Astrocyte of the cerebellum (primary cell): ENCODE results near the gene ROR1.

ENCODE experiments used
- DNase-seq: peaks from one replicate; pipeline ENCODE4 v3.0.0-alpha.2; 2011; ENCODE audit warnings: low read depth
- H3K4me3 ChIP-seq: 2 replicates; pipeline ENCODE4 v1.5.1; 2011; ENCODE audit warnings: mild to moderate bottlenecking, low read depth, low read length, moderate library complexity
- CTCF ChIP-seq: IDR thresholded peaks from 2 replicates; pipeline ENCODE4 v1.5.1; 2012; ENCODE audit warnings: low read length, low read depth, moderate library complexity, mild to moderate bottlenecking; ENCODE audit errors: missing control alignments
- in situ Hi-C: cut with HindIII; loops from 2 replicates; pipeline ENCODE4 v1.10.0; 2017; ENCODE audit warnings: low sequenced_read_pairs

ROR1 gene

DNA sequence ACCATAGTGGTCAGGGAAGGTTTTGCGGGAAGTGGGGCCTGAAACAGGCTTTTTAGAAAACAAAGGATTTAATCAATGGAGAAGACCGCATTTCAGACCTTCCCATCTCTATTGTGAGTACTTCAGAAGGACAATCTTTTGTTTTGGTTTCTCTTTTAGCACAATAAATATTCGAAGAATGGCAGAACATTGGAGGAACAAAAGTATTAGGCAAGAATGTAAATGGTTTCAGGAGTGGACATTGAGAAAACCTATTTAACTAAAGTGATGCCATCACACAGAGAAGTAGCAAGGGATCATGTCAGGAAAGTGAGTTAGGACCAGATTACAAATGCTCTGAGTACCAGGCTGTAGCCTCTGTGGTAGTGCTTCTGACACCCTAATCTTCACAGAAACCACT lies 402.8 kb downstream of the ROR1 start:
- DNase-seq, result no peak
- in situ Hi-C loops, result no loop called here
- no peak overlapping the region for H3K4me3 ChIP-seq
- TF ChIP-seq CTCF, result no peak

DNA sequence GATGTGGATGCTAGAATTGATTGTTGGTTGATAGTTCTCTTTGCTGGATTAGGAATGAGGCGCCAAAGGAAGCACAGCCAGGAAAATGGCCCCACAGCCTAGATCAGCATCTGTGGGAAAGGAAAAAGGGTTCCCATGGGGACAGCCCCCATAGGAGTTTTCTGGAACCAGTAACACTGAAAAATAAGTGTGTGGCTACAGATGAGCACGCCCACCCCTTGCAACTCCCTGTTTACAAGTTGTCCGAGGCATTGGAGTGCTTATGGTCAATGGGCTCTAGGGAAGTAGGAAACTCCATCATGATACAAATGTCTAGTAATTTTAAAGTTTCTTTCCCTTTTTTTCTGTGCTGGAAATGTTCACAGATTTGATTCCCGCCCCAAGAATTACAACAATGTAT lies 405.8 kb downstream of the ROR1 start:
- H3K4me3 ChIP-seq, result no peak overlapping the region
- in situ Hi-C loops, result no loop called here
- DNase-seq, result no peak
- no peak for TF ChIP-seq CTCF

GRCh38 chr1:64182207-64182606 lies 408.4 kb downstream of the ROR1 start:
- H3K4me3 ChIP-seq, result no peak overlapping the region
- no peak for TF ChIP-seq CTCF
- in situ Hi-C loops, result no loop called here
- DNase-seq, result no peak

DNA sequence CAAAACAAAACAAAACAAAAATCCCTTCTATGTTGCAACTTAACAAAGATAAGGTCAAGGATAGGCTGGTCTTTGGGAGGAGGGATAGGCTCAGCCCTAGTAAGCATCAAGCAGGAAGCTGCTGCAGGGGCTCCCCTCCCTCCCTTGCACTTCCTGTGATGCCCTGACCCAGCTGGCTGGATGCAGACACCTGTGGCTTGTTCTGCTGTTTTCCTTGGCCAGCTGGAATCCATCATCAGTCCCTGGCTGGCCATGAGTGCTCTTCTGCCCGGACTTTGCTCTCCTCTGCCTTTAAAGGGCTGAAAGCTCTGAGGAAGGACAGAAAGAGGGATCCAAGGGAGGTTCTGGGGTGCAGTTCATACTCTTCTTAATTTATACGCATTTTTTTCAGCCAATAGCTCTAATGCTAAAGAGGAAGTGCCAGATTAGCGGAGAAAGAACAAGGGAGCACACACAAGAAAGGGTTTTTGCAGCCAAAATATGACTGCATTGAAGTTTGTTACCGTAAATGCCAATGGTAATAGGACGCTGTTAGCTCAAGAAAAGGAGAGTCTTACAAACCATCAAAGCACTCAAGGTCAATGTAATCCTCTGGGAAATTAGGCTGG lies 409.7 kb downstream of the ROR1 start:
- no peak for TF ChIP-seq CTCF
- H3K4me3 ChIP-seq, result no peak overlapping the region
- no peak for DNase-seq
- in situ Hi-C loops, result no loop called here

GRCh38 chr1:64184003-64184440 lies 410.2 kb downstream of the ROR1 start:
- DNase-seq, result no peak
- H3K4me3 ChIP-seq, result no peak overlapping the region
- no peak for TF ChIP-seq CTCF
- in situ Hi-C loops, result no loop called here

GRCh38 chr1:64186138-64186897 lies 412.5 kb downstream of the ROR1 start:
- in situ Hi-C loops, result no loop called here
- DNase-seq, result no peak
- no peak overlapping the region for H3K4me3 ChIP-seq
- TF ChIP-seq CTCF, result no peak
